ENCODE data around the gene FLNC. TPM values are rescaled to one million over a fixed set of nuclear protein-coding genes. Genes with fewer than 3 reads are reported as not detected.

FLNC gene
- total and polyA plus RNA-seq, 11 donors = 399 to 3,687 (median 1,170) TPM

GRCh38 chr7:128855559-128855958 lies 25.4 kb downstream of the FLNC start:
- H3K36me3 ChIP-seq = peaks cover 7 to 80% (median 66%) of the 10 kb centered on the region in 9 donors
- DNase-seq = no peak
- H3K4me3 ChIP-seq = no peak overlapping the region
- H3K4me1 ChIP-seq = peaks cover 3 to 35% (median 21%) of the 10 kb centered on the region in 12 donors
- no peaks in the 10 kb centered on the region for H3K27me3 ChIP-seq
- intact Hi-C loops (cut with DNase I) = no loop called here
- WGBS, 4 donors = 80 to 91% (median 85%) methylated on average over 3 of the region's 3 CpGs
- no peak for TF ChIP-seq POLR2A (IDR thresholded peaks at IDR 0.05)
- TF ChIP-seq, protein P1, sequence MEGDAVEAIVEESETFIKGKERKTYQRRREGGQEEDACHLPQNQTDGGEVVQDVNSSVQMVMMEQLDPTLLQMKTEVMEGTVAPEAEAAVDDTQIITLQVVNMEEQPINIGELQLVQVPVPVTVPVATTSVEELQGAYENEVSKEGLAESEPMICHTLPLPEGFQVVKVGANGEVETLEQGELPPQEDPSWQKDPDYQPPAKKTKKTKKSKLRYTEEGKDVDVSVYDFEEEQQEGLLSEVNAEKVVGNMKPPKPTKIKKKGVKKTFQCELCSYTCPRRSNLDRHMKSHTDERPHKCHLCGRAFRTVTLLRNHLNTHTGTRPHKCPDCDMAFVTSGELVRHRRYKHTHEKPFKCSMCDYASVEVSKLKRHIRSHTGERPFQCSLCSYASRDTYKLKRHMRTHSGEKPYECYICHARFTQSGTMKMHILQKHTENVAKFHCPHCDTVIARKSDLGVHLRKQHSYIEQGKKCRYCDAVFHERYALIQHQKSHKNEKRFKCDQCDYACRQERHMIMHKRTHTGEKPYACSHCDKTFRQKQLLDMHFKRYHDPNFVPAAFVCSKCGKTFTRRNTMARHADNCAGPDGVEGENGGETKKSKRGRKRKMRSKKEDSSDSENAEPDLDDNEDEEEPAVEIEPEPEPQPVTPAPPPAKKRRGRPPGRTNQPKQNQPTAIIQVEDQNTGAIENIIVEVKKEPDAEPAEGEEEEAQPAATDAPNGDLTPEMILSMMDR (IDR thresholded peaks at IDR 0.05) = no peak
- no peak for ATAC-seq
- no peak overlapping the region for H3K27ac ChIP-seq
- no peaks in the 10 kb centered on the region for H3K9me3 ChIP-seq

GRCh38 chr7:128856001-128856718 lies 26.0 kb downstream of the FLNC start:
- peaks cover 3 to 41% (median 26%) of the 10 kb centered on the region in 12 donors for H3K4me1 ChIP-seq
- peaks cover 7 to 74% (median 60%) of the 10 kb centered on the region in 9 donors for H3K36me3 ChIP-seq
- no peak for ATAC-seq
- peak overlapping the region in 1 of 12 donors; percentile 35 for H3K27ac ChIP-seq
- H3K4me3 ChIP-seq = no peak overlapping the region
- 74 to 82% (median 78%) methylated on average over 13 to 17 of the region's 17 CpGs for WGBS, 4 donors
- no peak for TF ChIP-seq POLR2A (IDR thresholded peaks at IDR 0.05)
- TF ChIP-seq, protein P1 (IDR thresholded peaks at IDR 0.05) = no peak
- no peaks in the 10 kb centered on the region for H3K27me3 ChIP-seq
- H3K9me3 ChIP-seq = no peaks in the 10 kb centered on the region
- intact Hi-C loops (cut with DNase I) = no loop called here
- DNase-seq = peak in 1 of 5 donors; percentile 62

GRCh38 chr7:128858380-128859231 lies 28.4 kb downstream of the FLNC start:
- DNase-seq = peak in 2 of 5 donors; percentile 73 to 81

GRCh38 chr7:128859232-128860157 lies 29.3 kb downstream of the FLNC start:
- no peak overlapping the region for H3K4me3 ChIP-seq
- DNase-seq (peak in 4 of 5 donors; percentile 41 to 72 (median 62)), ATAC-seq (peak in 2 of 4 donors; percentile 1)
- H3K27me3 ChIP-seq = no peaks in the 10 kb centered on the region
- peaks cover 3 to 62% (median 43%) of the 10 kb centered on the region in 12 donors for H3K4me1 ChIP-seq
- H3K36me3 ChIP-seq = peaks cover 0 to 41% (median 27%) of the 10 kb centered on the region in 9 donors
- TF ChIP-seq POLR2A (IDR thresholded peaks at IDR 0.05) = no peak
- TF ChIP-seq, protein P1 (IDR thresholded peaks at IDR 0.05) = no peak
- intact Hi-C loops (cut with DNase I) = loop anchor here in 5 of 10 donors (5.0 to 10.0 kb wide), 5 partner anchors 65 to 122 kb away; partner anchors contain the start of genes CALU (in 2 of the 5) and CCDC136 (in 2 of the 5)
- no peaks in the 10 kb centered on the region for H3K9me3 ChIP-seq
- 32 to 42% (median 40%) methylated on average over 10 to 12 of the region's 12 CpGs for WGBS, 4 donors
- H3K27ac ChIP-seq = peak overlapping the region; percentile 33 to 81 (median 65)

More at GRCh38 chr7:128858380-128859231, 28.4 kb downstream of the FLNC start:
- ATAC-seq = no peak
- intact Hi-C loops (cut with DNase I) = no loop called here
- WGBS, 4 donors = 39 to 57% (median 46%) methylated on average over 8 to 18 of the region's 18 CpGs
- TF ChIP-seq POLR2A (IDR thresholded peaks at IDR 0.05) = no peak
- H3K4me1 ChIP-seq = peaks cover 3 to 53% (median 37%) of the 10 kb centered on the region in 12 donors
- no peaks in the 10 kb centered on the region for H3K9me3 ChIP-seq
- H3K27ac ChIP-seq = peak overlapping the region; percentile 32 to 81 (median 65)
- H3K36me3 ChIP-seq = peaks cover 0 to 49% (median 36%) of the 10 kb centered on the region in 9 donors
- H3K4me3 ChIP-seq = no peak overlapping the region
- no peaks in the 10 kb centered on the region for H3K27me3 ChIP-seq

Measured in heart left ventricle (tissue), 16 donors.